Measurements from ENCODE around the gene LDB3. TPM values are rescaled to one million over a fixed set of nuclear protein-coding genes. Genes with fewer than 3 reads are reported as not detected.
"Not testable (repeated sequence)": the region's sequence is repeated elsewhere in the genome, so short reads cannot be mapped to it uniquely, and the experiment has no call there.

Gene LDB3
- total RNA-seq, 2 experiments from 2014 or later, result 0.05 to 0.08 TPM

DNA sequence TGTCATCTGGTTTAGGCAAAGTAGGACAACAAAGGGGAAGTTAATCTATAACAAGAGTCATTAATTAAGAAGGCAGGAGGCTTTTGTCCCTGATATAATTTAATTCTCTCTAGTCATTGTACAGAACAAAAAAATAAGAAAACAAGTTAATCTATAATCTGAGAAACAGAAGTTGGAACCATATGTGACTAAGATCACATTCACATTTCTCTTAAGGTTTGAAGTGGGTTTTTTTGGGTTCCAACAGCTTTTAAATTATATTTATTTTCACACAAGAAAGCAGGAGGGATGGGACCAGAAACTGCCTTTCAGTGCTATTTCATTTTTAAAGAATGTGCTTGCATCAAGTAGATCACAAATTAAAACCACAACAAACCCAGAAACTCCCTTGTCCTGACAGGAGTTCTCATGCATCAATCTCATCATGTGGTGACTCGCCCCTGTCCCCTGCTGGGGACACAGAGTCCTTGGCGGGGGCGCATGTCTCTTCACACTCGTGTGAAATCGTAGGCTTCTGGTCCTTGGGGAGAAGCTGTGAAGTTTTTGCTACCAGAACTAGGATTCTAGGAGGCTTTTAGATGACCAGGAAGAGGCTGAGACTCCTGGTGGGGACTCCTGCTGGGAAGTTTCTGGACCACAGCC lies 24.0 kb upstream of the LDB3 start:
- Mint-ChIP-seq H3K4me3 (no peak overlapping the region), H3K9me3 (peaks cover 3% of the 10 kb centered on the region), H3K27ac (no peak overlapping the region), H3K4me1 (ENCODE audit: low read depth) (peaks cover 5% of the 10 kb centered on the region), H3K36me3 (ENCODE audit: low read depth) (no peaks in the 10 kb centered on the region), H3K27me3 (peaks cover 12% of the 10 kb centered on the region)
- no peak overlapping the region for H3K4me3 ChIP-seq (ENCODE audit: low read length)
- no peak overlapping the region for H3K27ac ChIP-seq (ENCODE audit: low read depth in 1 of 2, low read length in 2 of 2)
- ChIA-PET CTCF (no interaction called here), POLR2A (no interaction called here)
- DNase-seq, result no peak
- no peaks in the 10 kb centered on the region for H3K4me1 ChIP-seq (ENCODE audit: insufficient read depth, low read length)
- TF ChIP-seq, protein P1, sequence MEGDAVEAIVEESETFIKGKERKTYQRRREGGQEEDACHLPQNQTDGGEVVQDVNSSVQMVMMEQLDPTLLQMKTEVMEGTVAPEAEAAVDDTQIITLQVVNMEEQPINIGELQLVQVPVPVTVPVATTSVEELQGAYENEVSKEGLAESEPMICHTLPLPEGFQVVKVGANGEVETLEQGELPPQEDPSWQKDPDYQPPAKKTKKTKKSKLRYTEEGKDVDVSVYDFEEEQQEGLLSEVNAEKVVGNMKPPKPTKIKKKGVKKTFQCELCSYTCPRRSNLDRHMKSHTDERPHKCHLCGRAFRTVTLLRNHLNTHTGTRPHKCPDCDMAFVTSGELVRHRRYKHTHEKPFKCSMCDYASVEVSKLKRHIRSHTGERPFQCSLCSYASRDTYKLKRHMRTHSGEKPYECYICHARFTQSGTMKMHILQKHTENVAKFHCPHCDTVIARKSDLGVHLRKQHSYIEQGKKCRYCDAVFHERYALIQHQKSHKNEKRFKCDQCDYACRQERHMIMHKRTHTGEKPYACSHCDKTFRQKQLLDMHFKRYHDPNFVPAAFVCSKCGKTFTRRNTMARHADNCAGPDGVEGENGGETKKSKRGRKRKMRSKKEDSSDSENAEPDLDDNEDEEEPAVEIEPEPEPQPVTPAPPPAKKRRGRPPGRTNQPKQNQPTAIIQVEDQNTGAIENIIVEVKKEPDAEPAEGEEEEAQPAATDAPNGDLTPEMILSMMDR (IDR thresholded peaks at IDR 0.05), result no peak
- H3K27me3 ChIP-seq (ENCODE audit: control insufficient read depth in 1 of 2, insufficient read depth in 2 of 2, low read length in 2 of 2), result peaks cover 10 to 15% of the 10 kb centered on the region in 2 experiments
- no peak for ATAC-seq (ENCODE audit: poor library complexity)
- H3K36me3 ChIP-seq (ENCODE audit: insufficient read depth, low read length), result no peaks in the 10 kb centered on the region
- peaks cover 0 to 9% of the 10 kb centered on the region in 2 experiments for H3K9me3 ChIP-seq (ENCODE audit: control insufficient read depth in 1 of 2, insufficient read depth in 1 of 2, low read length in 2 of 2)
- intact Hi-C loops (cut with DNase I, micrococcal nuclease), result no loop called here

DNA sequence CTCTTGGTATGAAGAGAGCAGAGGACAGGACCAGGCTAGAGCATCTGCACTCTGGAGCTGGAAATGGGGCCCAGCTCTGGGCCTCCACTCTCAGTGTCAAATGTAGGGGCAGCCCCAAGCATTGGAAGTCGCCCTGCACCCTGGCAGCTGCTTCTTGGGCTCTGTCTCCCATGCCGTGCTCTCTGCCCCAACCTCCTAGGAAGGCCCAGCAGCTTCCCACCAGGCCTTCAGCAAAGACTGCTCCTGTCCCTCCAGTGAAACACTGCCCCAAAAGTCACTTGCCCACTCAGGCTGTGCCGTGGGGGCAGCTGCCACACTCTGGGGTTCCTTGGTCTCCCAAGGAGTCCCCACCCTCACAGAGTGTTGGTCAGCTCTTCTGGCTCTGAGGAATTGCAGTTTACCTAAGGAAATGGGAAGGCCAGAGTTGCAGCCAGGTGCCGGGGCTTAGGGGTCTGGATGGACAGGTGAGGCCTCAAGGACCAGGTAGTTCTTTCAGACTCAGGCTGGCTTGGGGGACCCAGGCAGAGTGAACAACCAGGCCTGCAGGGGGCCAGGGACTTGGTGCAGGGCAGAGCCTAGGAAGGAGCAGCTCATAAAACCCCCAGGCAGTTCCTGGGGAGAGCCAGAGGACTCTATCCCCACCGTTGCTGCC lies 23.4 kb upstream of the LDB3 start:
- peaks cover 0 to 9% of the 10 kb centered on the region in 2 experiments for H3K9me3 ChIP-seq (ENCODE audit: control insufficient read depth in 1 of 2, insufficient read depth in 1 of 2, low read length in 2 of 2)
- H3K4me3 ChIP-seq (ENCODE audit: low read length), result no peak overlapping the region
- TF ChIP-seq, protein P1 (IDR thresholded peaks at IDR 0.05), result no peak
- Mint-ChIP-seq H3K36me3 (ENCODE audit: low read depth) (no peaks in the 10 kb centered on the region), H3K27me3 (peaks cover 10% of the 10 kb centered on the region), H3K4me3 (no peak overlapping the region), H3K9me3 (peaks cover 3% of the 10 kb centered on the region), H3K27ac (no peak overlapping the region), H3K4me1 (ENCODE audit: low read depth) (peaks cover 5% of the 10 kb centered on the region)
- no peak for DNase-seq
- POLR2A ChIA-PET, result no interaction called here
- ATAC-seq (ENCODE audit: poor library complexity), result no peak
- CTCF ChIA-PET, result interaction anchor here (0.6 kb wide), 1 partner anchor 889 kb away, joined by 7 read pairs; no protein-coding TSS in a partner anchor
- H3K27me3 ChIP-seq (ENCODE audit: control insufficient read depth in 1 of 2, insufficient read depth in 2 of 2, low read length in 2 of 2), result peaks cover 10 to 13% of the 10 kb centered on the region in 2 experiments
- H3K4me1 ChIP-seq (ENCODE audit: insufficient read depth, low read length), result no peaks in the 10 kb centered on the region
- H3K27ac ChIP-seq (ENCODE audit: low read depth in 1 of 2, low read length in 2 of 2), result no peak overlapping the region
- no peaks in the 10 kb centered on the region for H3K36me3 ChIP-seq (ENCODE audit: insufficient read depth, low read length)
- intact Hi-C loops (cut with DNase I, micrococcal nuclease), result no loop called here

DNA sequence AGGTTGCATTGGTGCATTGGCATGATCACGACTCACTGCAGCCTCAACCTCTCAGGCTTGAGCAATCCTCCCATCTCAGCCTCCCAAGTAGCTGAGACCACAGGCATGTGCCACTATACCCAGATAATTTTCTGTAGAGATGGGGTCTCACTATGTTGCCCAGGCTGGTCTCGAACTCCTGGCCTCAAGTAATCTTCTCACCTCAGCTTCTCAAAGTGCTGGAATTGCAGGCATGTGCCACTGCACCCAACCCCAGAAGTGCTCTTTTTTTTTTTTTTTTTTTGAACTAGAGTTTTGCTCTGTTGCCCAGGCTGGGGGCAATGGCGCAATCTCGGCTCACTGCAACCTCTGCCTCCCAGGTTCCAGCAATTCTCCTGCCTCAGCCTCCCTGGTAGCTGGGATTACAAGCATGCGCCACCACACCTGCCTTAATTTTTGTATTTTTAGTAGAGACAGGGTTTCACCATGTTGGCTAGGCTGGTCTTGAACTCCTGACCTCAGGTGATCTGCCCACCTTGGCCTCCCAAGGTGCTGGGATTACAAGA lies 22.6 kb upstream of the LDB3 start:
- POLR2A ChIA-PET; H3K36me3 ChIP-seq (ENCODE audit: insufficient read depth, low read length); ATAC-seq (ENCODE audit: poor library complexity); H3K4me3 Mint-ChIP-seq; H3K4me1 Mint-ChIP-seq (ENCODE audit: low read depth); H3K27me3 Mint-ChIP-seq; H3K36me3 Mint-ChIP-seq (ENCODE audit: low read depth); H3K27ac Mint-ChIP-seq; H3K9me3 ChIP-seq (ENCODE audit: control insufficient read depth in 1 of 2, insufficient read depth in 1 of 2, low read length in 2 of 2); DNase-seq; H3K4me3 ChIP-seq (ENCODE audit: low read length); H3K27ac ChIP-seq (ENCODE audit: low read depth in 1 of 2, low read length in 2 of 2); H3K9me3 Mint-ChIP-seq; H3K4me1 ChIP-seq (ENCODE audit: insufficient read depth, low read length); intact Hi-C loops (cut with DNase I, micrococcal nuclease): not testable (repeated sequence)
- CTCF ChIA-PET, result interaction anchor here (0.6 kb wide), 1 partner anchor 888 kb away, joined by 7 read pairs; no protein-coding TSS in a partner anchor
- H3K27me3 ChIP-seq (ENCODE audit: control insufficient read depth in 1 of 2, insufficient read depth in 2 of 2, low read length in 2 of 2), result peaks cover 6 to 10% of the 10 kb centered on the region in 2 experiments

Data from CD4-positive, alpha-beta T cell (primary cell).